K562 (cell line): ENCODE data around the gene HAPLN2. TPM values are rescaled to one million over a fixed set of nuclear protein-coding genes. Genes with fewer than 3 reads are reported as not detected.

ENCODE experiments used
- ATAC-seq: fragments of 200-7000 bp; cut with Tn5 transposase; 3 replicates; pipeline ENCODE4 v1.9.1; 2020; ENCODE audit warnings: moderate library complexity
- BruUV-seq: library from RNA; stranded (reverse); fragments of 400-500 nt; replicated peaks from 2 replicates; lab custom pipeline; 2021; lab: Mats Ljungman, UMichigan
- CTCF ChIA-PET: fragments of 300-600 bp; formaldehyde crosslinking; extraction: SDS; loops from one replicate; lab custom pipeline; 2021; ENCODE audit warnings: low intra/inter-chr PET ratio; lab: Yijun Ruan, JAX
- POLR2A ChIA-PET: fragments of 300-600, 350-650 bp; sonication (Branson Sonifier 250); formaldehyde crosslinking; extraction: SDS; loops from one replicate; lab custom pipeline; 2021; ENCODE audit warnings: antibody characterized with exemption, inconsistent platforms; lab: Yijun Ruan, JAX
- DNase-seq, 4 experiments: peaks; one replicate each; pipeline versions ENCODE4 v3.0.0 to v3.0.0-alpha.2; 2011 to 2018; ENCODE audit warnings: low spot score in 3 of 4, mixed read lengths in 3 of 4; ENCODE audit errors: extremely low read depth in 1 of 4
- FAIRE-seq: peaks from 2 replicates; lab custom pipeline; 2011; peaks lifted over from hg19 to GRCh38; lab: Jason Lieb, UNC
- H2AFZ ChIP-seq: 2 replicates; pipeline ENCODE4 v1.6.0; 2011; ENCODE audit warnings: low read depth, low read length, control low read depth, inconsistent platforms
- H3K27ac ChIP-seq: fragments of 200-600 bp; 3 replicates; pipeline ENCODE4 v1.8.0; 2011; ENCODE audit warnings: low read depth, mild to moderate bottlenecking, control low read depth, inconsistent platforms, low read length, moderate library complexity, mixed read lengths; ENCODE audit errors: extremely low read depth
- H3K27me3 ChIP-seq, 2 experiments: fragments of 300-600 bp in 1 of 2; 2 replicates in 1 of 2; 3 replicates in 1 of 2; pipeline versions ENCODE4 v1.6.0 to v1.8.0; 2011; ENCODE audit warnings: inconsistent platforms in 2 of 2, low read length in 2 of 2, mild to moderate bottlenecking in 1 of 2, mixed read lengths in 1 of 2, moderate library complexity in 1 of 2; ENCODE audit not compliant: control insufficient read depth in 2 of 2, insufficient read depth in 2 of 2
- H3K36me3 ChIP-seq: fragments of 300-600 bp; 3 replicates; pipeline ENCODE4 v1.8.0; 2011; ENCODE audit warnings: mild to moderate bottlenecking, low read length, inconsistent platforms; ENCODE audit not compliant: control insufficient read depth, insufficient read depth
- H3K4me1 ChIP-seq, 2 experiments: fragments of 200-600 bp in 1 of 2; replicated peaks in 1 of 2; 2 replicates in 1 of 2; 3 replicates in 1 of 2; pipeline versions ENCODE4 v1.5.1 to v1.8.0; 2011; ENCODE audit warnings: inconsistent platforms in 2 of 2, low read length in 2 of 2, mild to moderate bottlenecking in 1 of 2, mixed read lengths in 1 of 2, moderate library complexity in 1 of 2; ENCODE audit not compliant: control insufficient read depth in 2 of 2, insufficient read depth in 2 of 2
- H3K4me2 ChIP-seq: 2 replicates; pipeline ENCODE4 v1.6.1; 2011; ENCODE audit warnings: low read length, control low read depth, inconsistent platforms, mixed read lengths; ENCODE audit not compliant: insufficient read depth
- H3K4me3 ChIP-seq: fragments of 200-600 bp; sonication (generic), shearing (Covaris generic); 2 replicates; pipeline ENCODE4 v1.5.1; 2016; ENCODE audit warnings: control low read depth, inconsistent platforms
- H3K79me2 ChIP-seq: fragments of 200-600 bp; 3 replicates; pipeline ENCODE4 v1.8.0; 2011; ENCODE audit warnings: low read length, inconsistent platforms; ENCODE audit not compliant: control insufficient read depth, insufficient read depth
- H3K9ac ChIP-seq, 2 experiments: 2 replicates each; pipeline versions ENCODE4 v1.6.0 to v1.6.1; 2011; ENCODE audit warnings: low read depth in 2 of 2, low read length in 2 of 2, control low read depth in 1 of 2, inconsistent platforms in 1 of 2, mild to moderate bottlenecking in 1 of 2, mixed read lengths in 1 of 2; ENCODE audit not compliant: insufficient read depth in 1 of 2
- H3K9me1 ChIP-seq: one replicate; pipeline ENCODE4 v1.6.0; 2011; ENCODE audit warnings: inconsistent platforms, mild to moderate bottlenecking, low read length, moderate library complexity; ENCODE audit not compliant: control insufficient read depth, insufficient read depth
- H3K9me3 ChIP-seq: replicated peaks from 2 replicates; pipeline ENCODE4 v1.5.1; 2011; ENCODE audit warnings: low read depth, low read length, inconsistent platforms; ENCODE audit not compliant: control insufficient read depth, insufficient read depth
- H4K20me1 ChIP-seq: replicated peaks from 2 replicates; pipeline ENCODE4 v1.6.1; 2011; ENCODE audit warnings: low read length, inconsistent platforms, mixed read lengths; ENCODE audit not compliant: control insufficient read depth, insufficient read depth
- GTF3C2 ChIP-seq: IDR thresholded peaks from 3 replicates; pipeline ENCODE4 v1.6.1; 2011; ENCODE audit warnings: borderline replicate concordance, mild to moderate bottlenecking, moderate library complexity; ENCODE audit not compliant: insufficient read length; ENCODE audit errors: extremely low read depth
- JUNB ChIP-seq: fragments of 450-650 bp; formaldehyde crosslinking; conservative IDR thresholded peaks from 2 replicates; pipeline ENCODE4 v1.4.0; 2020; ENCODE audit warnings: mild to moderate bottlenecking
- MECOM ChIP-seq: fragments of 250-450 bp; sonication (Bioruptor Pico); IDR thresholded peaks from 2 replicates; pipeline ENCODE4 v1.8.0; 2022; ENCODE audit warnings: inconsistent platforms
- NR2C1 ChIP-seq, 2 experiments: fragments of 450-650 bp; IDR thresholded peaks; 2 replicates each; pipeline ENCODE4 v1.6.1; 2017; ENCODE audit warnings: mild to moderate bottlenecking in 2 of 2, antibody characterized with exemption in 1 of 2, inconsistent platforms in 1 of 2, missing compliant biosample characterization in 1 of 2, missing genetic modification characterization in 1 of 2
- POLR2G ChIP-seq: fragments of 200-400 bp; formaldehyde crosslinking; IDR thresholded peaks from 2 replicates; pipeline ENCODE4 v1.6.1; 2017; ENCODE audit warnings: low read depth, mild to moderate bottlenecking, antibody characterized with exemption, low read length, moderate library complexity
- ZNF644 ChIP-seq: fragments of 200-800 bp; sonication (Bioruptor generic); IDR thresholded peaks from 2 replicates; pipeline ENCODE4 v1.6.1; 2016; ENCODE audit warnings: low read depth, missing genetic modification characterization, missing compliant biosample characterization
- WGBS: fragments of 100-300 bp; shearing (Covaris generic); methylation state at CpG from one replicate; pipeline ENCODE4 v1.1.6; 2016; ENCODE audit warnings: low coverage, mixed read lengths; ENCODE audit not compliant: insufficient coverage; ENCODE audit errors: missing lambda C conversion rate; 5-methylcytosine and 5-hydroxymethylcytosine counted together
- in situ Hi-C: fragments of 300-500 bp; cut with MboI; formaldehyde crosslinking; loops from 4 replicates; pipeline ENCODE4 v1.15.0; 2018; ENCODE audit warnings: inconsistent platforms, mixed read lengths
- intact Hi-C: fragments of 100-400 bp; cut with micrococcal nuclease; formaldehyde crosslinking; loops from 2 replicates; pipeline ENCODE4 v1.14.2; 2022
- polyA plus RNA-seq, 8 experiments: library from polyadenylated mRNA; depleted of rRNA in 4 of 8; stranded (reverse) in 5 of 8; unstranded in 3 of 8; fragments of >200 nt; fragmentation: Nextera tagmentation in 2 of 8; fragmentation: Illumina TruSeq in 1 of 8; extraction: Ambion mirVana in 2 of 8; extraction: Trizol in 1 of 8; gene quantifications; 2 replicates each; pipeline versions ENCODE4 v1.2.1 to v1.2.3, GENCODE V29; 2011 to 2014; ENCODE audit warnings: inconsistent platforms in 1 of 8, missing spikeins in 1 of 8
- total RNA-seq, 7 experiments: library from RNA; depleted of rRNA in 6 of 7; stranded (reverse); fragments of >200 nt in 6 of 7; fragmentation: Illumina TruSeq in 2 of 7; extraction: Trizol in 2 of 7; gene quantifications; 2 replicates each; pipeline versions ENCODE4 v1.2.1 to v1.2.3, GENCODE V29; 2011 to 2021; ENCODE audit warnings: low replicate concordance in 1 of 7

The HAPLN2 gene
- total and polyA plus RNA-seq, 9 of the 15 experiments (the other 6 are each of a cell fraction or from before 2014, with no cell fraction given): 0.14 to 5.2 (median 3.8) TPM; not detected in 4

- ATAC-seq (no peak), FAIRE-seq (no peak), DNase-seq (no peak)
- POLR2A ChIA-PET: interaction anchor here (1.3 kb wide), 1 partner anchor 30 kb away, joined by 3 read pairs; no protein-coding TSS in a partner anchor
- Histone ChIP-seq H3K4me3 (no peak overlapping the region), H3K9me1 (peaks cover 6% of the 10 kb centered on the region), H3K27ac (no peak overlapping the region), H3K9me3 (no peaks in the 10 kb centered on the region), H4K20me1 (peaks cover 65% of the 10 kb centered on the region), H3K4me2 (no peak overlapping the region), H3K27me3 (no peaks in the 10 kb centered on the region), H3K36me3 (peaks cover 59% of the 10 kb centered on the region), H3K9ac (peak overlapping the region in 1 of 2 experiments; percentile 29; a peak in 1 of 4 replicates), H3K4me1 (peaks cover 0 to 27% of the 10 kb centered on the region in 2 experiments; a peak in 3 of 5 replicates), H2AFZ (no peak overlapping the region), H3K79me2 (no peaks in the 10 kb centered on the region)
- CTCF ChIA-PET: no interaction called here
- BruUV-seq: no TSS peak
- in situ Hi-C loops: no loop called here
- intact Hi-C loops: no loop called here
- 76% methylated on average over 4 of the region's 10 CpGs for WGBS
- TF ChIP-seq MECOM (CRISPR knock-in tag) (no peak), POLR2G (peak; percentile 40), JUNB (CRISPR knock-in tag) (no peak), GTF3C2 (no peak), NR2C1 (IDR thresholded peaks at IDR 0.05) (0 out of 2 replicates have a peak, but pooled peaks have one; percentile 10), NR2C1 (tag; IDR thresholded peaks at IDR 0.05) (no peak), ZNF644 (tag) (no peak)
Measured at GRCh38 chr1:156647351-156647750, 28.1 kb downstream of the HAPLN2 start.
